ENCODE measurements around the gene PEX1.
A peak's percentile ranks its signal among the peaks of the same experiment; 100 is the strongest.
"Not testable (repeated sequence)": the region's sequence is repeated elsewhere in the genome, so short reads cannot be mapped to it uniquely, and the experiment has no call there.

PEX1 gene

DNA sequence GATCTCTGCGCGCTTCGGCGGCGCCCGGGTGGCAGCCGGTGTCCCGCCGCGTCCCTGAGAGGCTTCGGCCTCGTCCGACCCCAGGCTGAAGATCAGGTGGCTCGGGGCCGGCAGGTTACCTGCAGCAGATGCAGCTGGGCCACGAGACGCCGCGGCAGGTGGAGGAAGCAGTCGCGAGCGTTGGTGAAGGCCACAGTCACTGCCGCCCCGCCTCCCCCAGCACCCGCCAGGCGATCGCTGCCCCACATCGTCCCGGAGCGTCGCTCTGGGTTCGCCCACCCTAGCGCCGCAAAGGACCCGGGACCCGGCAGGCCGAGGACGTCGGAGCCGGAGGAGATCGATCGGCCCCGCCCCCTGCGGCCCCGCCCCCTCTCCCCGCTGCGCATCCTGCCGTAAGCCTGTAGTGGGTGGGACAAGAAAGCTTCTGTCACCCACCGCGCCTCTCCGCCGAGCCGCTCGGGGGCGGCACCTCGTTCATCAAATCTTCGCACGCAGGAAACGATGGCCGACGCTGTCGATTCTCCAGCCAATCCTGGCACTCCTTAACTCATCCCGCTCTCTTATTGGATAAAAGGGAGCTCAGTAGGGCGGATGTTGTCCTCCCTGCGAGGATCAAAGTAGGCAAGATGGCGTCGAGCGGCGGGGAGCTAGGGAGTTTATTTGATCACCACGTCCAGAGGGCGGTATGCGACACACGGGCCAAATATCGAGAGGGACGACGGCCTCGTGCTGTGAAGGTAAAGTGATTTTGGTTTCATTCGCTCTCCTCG, at the start of gene PEX1, which contains the start of gene RBM48:
Gene PEX1 (minus strand): TSS at position 333 of the 770 bp plus-strand sequence. CDS start 85 bp downstream, at position 248.
Gene RBM48 (plus strand): TSS at position 608 of the 770 bp plus-strand sequence. CDS start 19 bp downstream, at position 627.
- peak; percentile 70 to 92 (median 75) for DNase-seq (ENCODE audit: low read depth in 2 of 3, low spot score in 2 of 3)

DNA sequence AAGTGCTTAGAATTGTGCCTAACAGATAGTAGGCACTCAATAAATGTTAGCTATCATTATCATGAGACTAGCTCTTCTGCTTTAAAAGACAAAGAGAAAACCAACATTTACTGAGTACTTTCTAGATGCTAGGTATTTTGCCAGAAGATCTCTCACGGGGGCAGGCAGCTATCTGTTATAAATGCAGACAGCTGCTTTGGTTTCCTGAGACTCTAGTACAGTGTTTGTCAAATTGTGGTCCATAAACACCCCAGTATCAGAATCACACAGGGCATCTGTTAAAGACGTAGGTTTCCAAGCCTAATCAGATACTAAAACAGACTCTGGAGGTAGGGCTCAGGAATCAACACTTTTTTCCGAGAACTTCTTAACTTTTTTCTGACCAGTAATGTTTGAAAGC, 48.0 kb upstream of the PEX1 start:
- DNase-seq (ENCODE audit: low read depth in 2 of 3, low spot score in 2 of 3): no peak

DNA sequence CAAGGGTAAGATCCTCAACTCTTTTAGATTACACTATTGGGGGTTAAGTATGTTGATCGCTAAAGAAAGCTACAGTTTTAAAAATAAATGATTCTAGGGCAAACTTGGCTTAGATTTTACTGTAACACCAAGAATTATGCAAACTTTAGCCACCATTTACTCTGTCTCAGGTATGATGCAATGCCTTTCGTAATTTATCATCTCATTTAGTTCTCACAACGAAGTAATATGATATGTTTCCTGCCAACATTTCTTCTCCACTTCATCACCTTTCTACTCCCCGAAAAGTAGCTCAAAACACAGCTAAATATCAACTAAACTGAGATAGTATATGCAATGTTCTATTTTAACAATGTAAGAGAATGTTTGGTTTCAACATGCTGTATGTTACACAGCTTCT, 40.8 kb upstream of the PEX1 start:
- no peak for DNase-seq (ENCODE audit: low read depth in 2 of 3, low spot score in 2 of 3)

DNA sequence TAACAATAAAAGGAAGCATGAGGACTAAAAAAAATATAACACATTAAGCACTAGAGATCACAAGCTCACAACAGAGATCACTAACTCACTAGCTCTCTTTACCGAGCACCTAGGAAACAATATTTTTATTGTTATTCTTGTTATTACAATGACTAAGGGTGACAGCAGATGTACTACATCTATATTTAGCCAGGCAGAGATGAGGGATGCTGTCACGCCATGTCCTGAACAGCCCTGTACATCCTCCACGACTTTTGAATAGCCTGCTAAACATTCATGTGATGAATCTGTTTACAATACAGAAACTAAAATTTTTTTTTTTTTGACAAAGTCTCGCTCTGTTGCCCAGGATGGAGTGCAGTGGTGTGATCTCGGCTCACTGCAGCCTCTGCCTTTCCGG, 39.1 kb upstream of the PEX1 start:
- DNase-seq (ENCODE audit: low read depth in 2 of 3, low spot score in 2 of 3): no peak

DNA sequence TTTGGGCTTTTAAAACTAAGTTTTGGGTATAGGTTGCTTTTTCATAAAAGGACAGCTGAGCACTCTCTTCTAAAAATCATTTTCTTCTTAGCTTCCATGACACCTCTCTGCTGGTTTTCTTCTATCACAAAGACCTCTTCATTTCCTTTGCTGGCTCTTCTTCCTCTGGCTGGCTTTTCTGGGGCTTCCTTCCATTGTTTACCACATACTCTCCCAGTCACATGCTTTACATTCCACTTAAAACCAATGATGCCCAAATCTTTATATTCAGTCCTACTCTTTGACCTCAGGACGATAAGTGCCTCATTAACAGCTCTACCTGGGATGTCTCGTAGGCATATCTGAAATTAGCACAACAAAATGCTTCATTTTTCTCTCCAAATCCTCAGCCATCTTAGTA, 35.0 kb upstream of the PEX1 start:
- DNase-seq (ENCODE audit: low read depth in 2 of 3, low spot score in 2 of 3): no peak

DNA sequence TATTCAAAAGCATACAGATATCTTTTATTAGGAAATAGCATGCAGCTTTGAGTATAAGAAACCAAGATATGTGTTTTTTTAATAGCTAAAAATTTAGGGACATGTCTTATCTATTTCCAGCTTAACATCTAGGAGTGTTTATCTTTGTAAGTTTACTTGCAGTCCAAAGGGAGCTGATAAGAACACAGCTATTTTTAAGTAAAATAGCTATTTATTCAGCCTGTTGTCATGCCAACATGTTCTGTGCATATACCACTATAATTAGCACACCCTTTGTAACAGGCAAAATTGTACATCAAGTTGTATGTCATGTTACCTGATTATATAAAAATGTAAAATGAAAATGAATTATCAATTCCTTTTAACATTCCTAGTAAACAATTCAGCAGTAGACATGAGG, 32.3 kb upstream of the PEX1 start:
- no peak for DNase-seq (ENCODE audit: low read depth in 2 of 3, low spot score in 2 of 3)

DNA sequence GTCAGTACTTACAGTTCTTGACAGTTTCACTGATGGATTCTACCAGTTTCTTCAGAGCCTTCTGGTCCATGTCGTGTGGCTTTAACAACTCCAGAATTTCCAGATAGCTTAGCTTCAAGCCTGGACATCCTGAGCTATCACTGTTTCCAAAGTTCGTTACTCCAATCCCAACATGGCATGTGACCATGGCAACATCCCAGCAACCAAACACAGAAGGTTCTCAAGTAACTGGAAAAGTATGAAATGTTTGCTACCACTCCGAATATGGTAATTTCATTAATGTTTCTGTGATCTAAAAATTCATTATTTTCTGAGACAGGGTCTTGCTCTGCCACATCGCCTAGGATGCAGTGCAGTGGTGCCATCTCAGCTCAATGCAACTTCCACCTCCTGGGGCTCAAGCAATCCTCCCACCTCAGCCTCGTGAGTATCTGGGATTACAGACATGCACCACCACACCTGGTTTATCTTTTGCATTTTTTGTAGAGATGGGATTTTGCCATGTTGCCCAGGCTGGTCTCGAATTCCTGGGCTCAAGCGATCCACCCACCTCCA, 29.6 kb upstream of the PEX1 start:
- DNase-seq (ENCODE audit: low read depth in 2 of 3, low spot score in 2 of 3): no peak

DNA sequence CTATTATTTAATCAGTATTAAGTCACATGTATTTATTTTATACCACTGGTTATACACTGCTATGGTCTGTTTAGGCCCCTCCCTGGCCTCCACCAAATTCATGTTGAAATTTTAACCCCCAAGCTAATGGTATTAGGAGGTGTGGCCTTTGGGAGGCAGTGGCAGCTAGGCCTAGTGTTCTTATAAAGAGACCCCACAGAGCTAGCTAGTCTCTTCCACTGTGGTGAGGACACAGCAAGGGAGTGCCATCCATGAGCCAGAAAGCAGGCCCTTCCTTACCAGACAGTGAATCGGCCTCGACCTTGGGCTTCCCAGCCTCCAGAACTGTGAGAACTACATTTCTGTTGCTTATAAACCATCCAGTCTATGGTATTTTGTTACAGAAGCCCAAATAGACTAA, 28.9 kb upstream of the PEX1 start:
- no peak for DNase-seq (ENCODE audit: low read depth in 2 of 3, low spot score in 2 of 3)

DNA sequence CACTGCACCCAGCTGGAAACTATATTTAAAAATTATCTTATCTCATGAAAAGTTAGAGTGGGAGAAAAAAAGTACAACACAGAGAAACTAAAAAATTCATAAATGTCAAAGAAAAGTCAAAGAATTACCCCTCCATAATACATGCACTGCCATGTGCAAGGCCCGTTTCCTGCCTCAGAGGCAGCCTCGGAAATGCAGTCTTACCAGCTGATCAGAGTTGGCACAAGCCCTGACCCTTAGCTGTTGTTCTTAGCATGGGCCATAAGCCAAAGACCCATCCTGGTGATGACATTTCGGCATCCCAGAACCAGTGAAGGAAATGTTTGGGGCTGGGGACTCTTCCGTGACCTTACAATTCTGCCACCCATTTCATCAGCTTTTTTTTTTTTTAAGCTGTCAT, 21.9 kb upstream of the PEX1 start:
- no peak for DNase-seq (ENCODE audit: low read depth in 2 of 3, low spot score in 2 of 3)

DNA sequence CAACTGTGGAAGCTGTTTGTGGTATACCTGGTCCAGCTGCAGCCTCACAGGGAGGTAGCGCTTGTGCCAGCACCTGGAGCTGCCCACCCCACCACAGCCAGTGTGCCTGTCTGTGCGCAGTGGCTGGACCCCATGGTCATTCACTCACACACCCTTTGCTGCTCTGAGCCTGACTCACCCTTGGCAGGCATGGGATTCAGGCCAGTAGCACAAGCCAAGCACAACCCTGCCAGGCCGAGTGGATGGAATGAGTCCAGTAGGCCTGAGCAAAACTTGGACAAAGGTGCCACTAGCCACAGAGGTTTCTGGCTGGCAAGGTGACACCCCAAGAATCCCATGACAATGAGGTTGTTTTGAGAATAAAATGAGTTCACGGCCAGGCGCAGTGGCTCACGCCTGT, 19.3 kb upstream of the PEX1 start:
- DNase-seq (ENCODE audit: low read depth in 2 of 3, low spot score in 2 of 3): no peak

DNA sequence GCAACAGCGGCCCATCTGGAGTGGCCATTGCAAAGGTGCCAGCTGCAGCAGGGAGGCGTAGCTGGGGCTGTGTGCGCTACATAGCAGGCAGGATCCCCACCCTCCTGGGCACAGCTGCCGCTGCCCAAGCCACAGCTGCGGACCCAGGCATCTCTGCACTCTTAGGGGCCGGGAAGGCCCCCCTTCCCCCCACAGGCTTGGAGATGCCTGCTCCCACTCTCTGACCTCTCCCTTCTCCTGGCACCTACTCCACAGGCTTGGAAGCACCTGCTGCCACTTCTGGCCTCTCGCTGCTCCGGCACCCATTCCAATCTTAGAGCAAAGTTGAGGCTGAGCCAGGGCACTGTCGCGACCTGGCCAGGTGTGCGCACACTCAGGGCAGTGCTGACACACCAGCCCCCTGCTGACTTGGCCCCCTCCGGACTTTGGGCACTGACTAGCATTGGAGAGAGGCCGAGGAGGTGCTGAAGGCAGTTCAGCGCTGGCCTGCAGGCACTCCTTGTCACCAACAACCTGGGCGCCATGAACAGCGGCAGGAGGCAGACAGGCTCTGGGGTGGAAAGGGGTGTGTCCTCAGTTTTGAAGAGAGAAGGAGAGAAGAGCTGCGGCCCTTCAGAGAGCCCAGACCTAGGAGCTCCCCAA, 18.7 kb upstream of the PEX1 start:
- DNase-seq (ENCODE audit: low read depth in 2 of 3, low spot score in 2 of 3): no peak

DNA sequence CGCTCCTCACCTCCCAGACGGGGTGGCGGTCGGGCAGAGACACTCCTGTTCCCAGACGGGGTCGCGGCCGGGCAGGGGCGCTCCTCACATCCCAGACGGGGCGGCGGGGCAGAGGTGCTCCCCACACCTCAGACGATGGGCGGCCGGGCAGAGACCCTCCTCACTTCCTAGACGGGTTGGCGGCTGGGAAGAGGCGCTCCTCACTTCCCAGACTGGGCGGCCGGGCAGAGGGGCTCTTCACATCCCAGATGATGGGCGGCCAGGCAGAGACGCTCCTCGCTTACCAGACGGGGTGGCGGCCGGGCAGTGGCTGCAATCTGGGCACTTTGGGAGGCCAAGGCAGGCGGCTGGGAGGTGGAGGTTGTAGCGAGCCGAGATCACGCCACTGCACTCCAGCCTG, 16.8 kb upstream of the PEX1 start:
- DNase-seq (ENCODE audit: low read depth in 2 of 3, low spot score in 2 of 3): not testable (repeated sequence)

DNA sequence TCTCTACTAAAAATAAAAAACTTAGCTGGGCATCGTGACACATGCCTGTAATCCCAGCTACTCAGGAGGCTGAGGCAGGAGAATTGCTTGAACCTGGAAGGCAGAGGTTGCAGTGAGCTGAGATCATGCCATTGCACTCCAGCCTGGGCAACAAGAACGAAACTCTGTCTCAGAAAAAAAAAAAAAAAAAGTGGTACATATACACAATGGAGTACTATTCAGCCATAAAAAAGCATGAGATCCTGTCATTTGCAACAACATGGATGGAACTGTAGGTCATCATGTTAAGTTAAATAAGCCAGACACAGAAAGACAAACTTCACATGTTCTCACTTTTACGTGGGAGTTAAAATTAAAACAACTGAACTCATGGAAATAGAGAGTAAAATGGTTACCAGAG, 15.2 kb upstream of the PEX1 start:
- not testable (repeated sequence) for DNase-seq (ENCODE audit: low read depth in 2 of 3, low spot score in 2 of 3)

DNA sequence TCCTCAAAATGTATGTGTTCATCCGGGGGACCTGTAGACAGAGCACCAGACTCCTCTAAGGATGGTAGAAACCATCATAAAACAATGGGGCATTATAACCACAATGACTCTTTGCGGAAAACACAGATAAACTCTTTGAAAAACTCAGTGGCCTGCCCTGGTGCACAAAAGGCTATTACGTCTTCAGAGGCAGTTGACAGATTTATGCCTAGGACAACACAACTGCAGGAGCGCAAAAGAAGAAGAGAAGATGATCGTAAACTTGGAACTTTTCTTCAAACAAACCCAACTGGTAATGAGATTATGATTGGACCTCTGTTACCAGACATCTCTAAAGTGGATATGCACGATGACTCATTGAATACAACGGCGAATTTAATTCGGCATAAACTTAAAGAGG, 6.3 kb upstream of the PEX1 start:
- no peak for DNase-seq (ENCODE audit: low read depth in 2 of 3, low spot score in 2 of 3)

DNA sequence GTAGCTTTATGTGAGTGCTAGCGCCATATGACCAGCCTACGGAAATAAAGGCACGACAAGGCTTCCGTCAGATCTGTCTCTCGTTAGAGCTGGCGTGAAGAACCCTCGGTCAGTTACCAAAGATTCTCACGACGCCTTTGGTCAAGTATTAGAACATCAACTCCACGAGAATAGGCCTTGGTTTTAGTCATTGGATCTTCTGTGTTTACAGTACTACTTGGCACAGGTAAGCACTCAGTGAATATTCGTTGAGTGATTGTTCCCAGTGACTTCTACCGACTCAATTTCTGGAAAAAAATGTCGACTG, 591 bp upstream of the PEX1 start:
- no peak for DNase-seq (ENCODE audit: low read depth in 2 of 3, low spot score in 2 of 3)

DNA sequence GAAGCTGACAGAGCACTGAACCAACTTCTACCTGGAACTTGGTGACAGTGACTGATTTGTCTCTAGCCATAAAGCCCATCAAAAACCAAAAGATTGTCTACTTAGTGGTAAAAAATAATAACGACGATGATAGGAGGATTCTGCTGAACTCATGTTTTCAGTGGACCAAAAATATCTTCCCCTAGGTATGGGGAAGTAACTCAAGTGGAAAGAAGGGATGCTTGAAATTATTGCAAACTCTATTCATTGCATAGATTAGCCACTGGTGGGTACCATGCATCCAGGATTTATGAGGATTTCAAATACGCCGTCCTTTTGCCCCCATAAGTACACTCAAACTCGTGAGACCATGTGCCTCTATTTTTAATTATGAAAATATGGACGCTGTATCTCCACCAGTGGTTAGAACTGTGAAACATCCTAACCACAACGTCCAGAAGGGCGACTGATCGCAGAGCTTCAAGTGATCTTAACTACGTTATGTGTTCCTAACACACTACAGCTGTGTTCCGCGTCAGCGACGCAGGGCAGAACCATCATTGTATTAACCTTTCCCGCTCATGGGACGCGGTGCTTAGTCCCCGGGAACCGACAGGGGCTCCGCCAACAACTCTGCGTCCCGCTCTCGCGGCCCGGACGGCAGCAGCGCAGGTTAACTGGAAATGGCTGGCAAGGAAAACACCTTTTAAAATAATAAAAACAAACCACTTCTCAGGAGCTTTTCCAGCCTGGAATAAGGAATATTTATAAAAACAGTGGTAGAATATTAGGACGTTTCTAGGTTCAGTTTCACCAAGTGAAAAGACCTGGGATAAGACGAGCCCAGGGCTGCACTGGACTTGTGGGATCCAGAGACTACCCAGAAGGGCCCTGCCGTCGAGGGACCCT, 776 bp downstream of the PEX1 start:
- peak; percentile 19 to 21 (median 20) for DNase-seq (ENCODE audit: low read depth in 2 of 3, low spot score in 2 of 3)

DNA sequence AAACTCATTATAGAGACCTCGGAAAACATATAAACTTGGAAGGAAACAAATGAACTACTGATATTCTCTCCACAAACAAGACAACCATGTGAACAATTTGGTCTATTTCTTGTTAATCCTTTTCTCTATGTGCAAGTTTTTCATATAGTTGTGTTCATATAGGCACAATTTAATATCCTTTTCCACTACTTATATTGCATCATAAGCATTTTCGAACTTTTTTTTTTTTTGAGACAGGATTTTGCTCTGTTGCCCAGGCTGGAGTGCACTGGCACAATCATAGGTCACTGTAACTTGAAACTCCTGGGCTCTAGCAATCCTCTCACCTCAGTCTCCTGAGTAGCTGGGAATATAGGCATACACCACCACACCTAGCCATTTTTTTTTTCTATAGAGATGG, 5.2 kb downstream of the PEX1 start:
- no peak for DNase-seq (ENCODE audit: low read depth in 2 of 3, low spot score in 2 of 3)

DNA sequence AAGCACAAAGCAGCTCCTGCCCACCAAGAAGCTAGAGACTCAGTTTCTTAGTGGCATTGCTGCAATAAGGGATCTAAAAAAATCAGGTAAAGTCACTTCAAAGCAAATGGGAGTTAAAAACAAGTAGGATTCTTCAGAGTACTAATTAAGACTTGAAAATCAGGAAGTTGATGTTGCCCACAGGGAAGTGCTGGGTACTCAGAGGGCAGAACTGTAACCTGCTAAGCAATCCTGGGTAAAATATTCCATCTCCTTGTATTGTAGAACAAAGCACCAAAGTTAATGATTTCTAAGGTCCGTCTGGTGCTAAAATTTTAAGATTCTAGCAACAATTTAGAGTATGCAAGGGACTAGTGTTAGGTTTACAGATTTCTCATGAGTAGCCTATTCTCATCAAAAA, 8.3 kb downstream of the PEX1 start:
- no peak for DNase-seq (ENCODE audit: low read depth in 2 of 3, low spot score in 2 of 3)

DNA sequence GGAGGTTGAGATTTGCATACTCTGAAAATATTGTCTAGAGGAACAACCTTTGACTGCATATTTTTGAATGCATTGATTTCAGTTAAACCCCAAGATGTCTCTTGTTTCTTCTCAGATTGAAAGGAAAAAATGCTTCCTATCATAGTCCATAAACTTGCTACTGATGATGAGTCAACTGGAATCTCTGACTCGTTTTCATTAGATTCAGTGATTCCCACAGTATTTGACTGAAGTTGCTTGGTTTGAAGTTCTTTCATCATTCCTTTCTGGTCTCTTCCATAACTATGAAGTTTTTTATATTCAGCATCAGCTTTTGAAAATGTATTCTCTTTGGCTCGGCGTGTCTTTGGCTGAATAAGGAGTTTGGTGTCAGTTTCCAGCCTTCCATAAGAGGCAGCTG, 10.7 kb downstream of the PEX1 start:
- DNase-seq (ENCODE audit: low read depth in 2 of 3, low spot score in 2 of 3): no peak

DNA sequence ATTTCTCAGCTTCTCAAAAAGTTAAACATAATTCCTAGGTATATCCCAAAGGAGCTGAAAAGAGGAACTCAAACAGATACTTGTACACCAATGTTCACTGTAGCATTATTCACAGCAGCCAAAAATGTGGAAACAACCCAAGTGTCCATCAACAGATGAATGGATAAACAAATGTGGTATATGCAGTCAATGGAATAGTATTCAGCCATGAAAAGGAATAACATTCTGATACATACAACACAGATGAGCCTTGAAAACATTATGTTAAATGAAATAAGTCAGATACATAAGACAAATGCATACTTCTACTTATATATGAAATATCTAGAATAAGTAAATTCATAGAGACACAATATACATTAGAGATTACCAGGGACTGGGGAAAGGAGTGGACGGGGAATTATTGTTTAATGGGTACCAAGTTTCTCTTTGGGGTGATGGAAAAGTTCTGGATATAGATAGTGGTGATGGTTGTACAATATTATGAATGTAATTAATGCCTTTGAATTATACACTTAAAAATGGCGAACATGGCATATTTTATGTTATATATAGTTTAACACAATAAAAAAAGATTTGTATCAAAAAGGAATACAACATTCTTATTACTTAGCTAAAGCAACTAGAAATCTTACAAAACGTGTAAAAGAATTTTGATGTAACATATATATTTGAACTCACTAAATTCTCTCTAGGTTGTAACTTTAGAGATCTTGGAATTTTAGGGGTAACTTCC, 15.0 kb downstream of the PEX1 start:
- DNase-seq (ENCODE audit: low read depth in 2 of 3, low spot score in 2 of 3): no peak

DNA sequence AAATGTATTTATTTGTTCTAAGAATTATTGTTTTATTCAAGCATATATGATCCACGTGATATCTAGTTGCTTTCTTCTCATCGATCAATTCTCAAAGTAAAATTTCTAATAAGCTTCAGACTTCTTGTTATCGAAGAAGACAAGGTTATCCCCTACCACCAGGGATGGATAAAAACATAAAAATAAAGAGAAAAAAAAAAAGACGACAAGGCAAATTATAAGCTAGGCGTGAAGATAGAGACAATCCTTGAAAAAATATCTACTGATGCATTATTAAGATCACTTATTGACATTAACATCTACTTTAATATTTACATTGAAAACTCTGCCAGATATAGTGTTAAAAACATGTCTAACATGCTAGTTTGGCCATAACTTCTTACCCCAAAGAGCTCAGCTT, 19.4 kb downstream of the PEX1 start:
- no peak for DNase-seq (ENCODE audit: low read depth in 2 of 3, low spot score in 2 of 3)

All from activated CD8-positive, alpha-beta memory T cell treated with anti-CD3 and anti-CD28 coated beads for 48 hours (primary cell).